Mucosa of stomach (tissue), 1 donor: Measurements from ENCODE around the gene APOBEC4.
"Not testable (repeated sequence)": the region's sequence is repeated elsewhere in the genome, so short reads cannot be mapped to it uniquely, and the experiment has no call there.

Source experiments
- H3K27me3 ChIP-seq: one replicate; pipeline ENCODE4 v1.7.0; 2013; ENCODE audit warnings: mild to moderate bottlenecking, low read length; ENCODE audit not compliant: control insufficient read depth, insufficient read depth
- H3K36me3 ChIP-seq: one replicate; pipeline ENCODE4 v1.7.0; 2013; ENCODE audit warnings: low read length; ENCODE audit not compliant: control insufficient read depth, insufficient read depth
- H3K4me1 ChIP-seq: one replicate; pipeline ENCODE4 v1.7.0; 2013; ENCODE audit warnings: mild to moderate bottlenecking, low read length; ENCODE audit not compliant: control insufficient read depth, insufficient read depth
- H3K4me3 ChIP-seq: one replicate; pipeline ENCODE4 v1.7.0; 2013; ENCODE audit warnings: low read length
- H3K9ac ChIP-seq: one replicate; pipeline ENCODE4 v1.7.0; 2013; ENCODE audit warnings: mild to moderate bottlenecking, low read length, moderate library complexity
- H3K9me3 ChIP-seq: one replicate; pipeline ENCODE4 v1.7.0; 2013; ENCODE audit warnings: mild to moderate bottlenecking, low read length, moderate library complexity; ENCODE audit not compliant: control insufficient read depth
- donor health status: Pancreatic carcinoma.

Gene APOBEC4

GRCh38 chr1:183626236-183626635 lies 26.9 kb downstream of the APOBEC4 start:
- H3K9me3 ChIP-seq, H3K4me1 ChIP-seq, H3K36me3 ChIP-seq, H3K9ac ChIP-seq, H3K27me3 ChIP-seq, H3K4me3 ChIP-seq: not testable (repeated sequence)

- H3K4me1 ChIP-seq = no peaks in the 10 kb centered on the region
- no peak overlapping the region for H3K4me3 ChIP-seq
- H3K9ac ChIP-seq = no peak overlapping the region
- no peaks in the 10 kb centered on the region for H3K27me3 ChIP-seq
- H3K36me3 ChIP-seq = peaks cover 9% of the 10 kb centered on the region
- no peaks in the 10 kb centered on the region for H3K9me3 ChIP-seq
Measured at GRCh38 chr1:183622884-183623785, 30.0 kb downstream of the APOBEC4 start.

- Histone ChIP-seq H3K9ac (no peak overlapping the region), H3K4me3 (no peak overlapping the region), H3K9me3 (no peaks in the 10 kb centered on the region), H3K27me3 (no peaks in the 10 kb centered on the region), H3K36me3 (peaks cover 9% of the 10 kb centered on the region), H3K4me1 (no peaks in the 10 kb centered on the region)
Measured at GRCh38 chr1:183622013-183622412, 31.1 kb downstream of the APOBEC4 start.

GRCh38 chr1:183620311-183620710 lies 32.8 kb downstream of the APOBEC4 start:
- Histone ChIP-seq H3K4me3 (no peak overlapping the region), H3K9me3 (no peaks in the 10 kb centered on the region), H3K27me3 (no peaks in the 10 kb centered on the region), H3K36me3 (peaks cover 3% of the 10 kb centered on the region), H3K9ac (no peak overlapping the region), H3K4me1 (no peaks in the 10 kb centered on the region)

GRCh38 chr1:183619781-183620180 lies 33.3 kb downstream of the APOBEC4 start:
- H3K9ac ChIP-seq = no peak overlapping the region
- no peak overlapping the region for H3K4me3 ChIP-seq
- no peaks in the 10 kb centered on the region for H3K9me3 ChIP-seq
- no peaks in the 10 kb centered on the region for H3K4me1 ChIP-seq
- H3K36me3 ChIP-seq = peaks cover 3% of the 10 kb centered on the region
- H3K27me3 ChIP-seq = no peaks in the 10 kb centered on the region

GRCh38 chr1:183618202-183618601 lies 34.9 kb downstream of the APOBEC4 start:
- H3K4me3 ChIP-seq, H3K27me3 ChIP-seq, H3K9me3 ChIP-seq, H3K36me3 ChIP-seq, H3K9ac ChIP-seq, H3K4me1 ChIP-seq: not testable (repeated sequence)

GRCh38 chr1:183612975-183613374 lies 40.1 kb downstream of the APOBEC4 start:
- not testable (repeated sequence) for H3K4me3 ChIP-seq, H3K27me3 ChIP-seq, H3K9me3 ChIP-seq, H3K4me1 ChIP-seq, H3K36me3 ChIP-seq, H3K9ac ChIP-seq

GRCh38 chr1:183612407-183612806 lies 40.7 kb downstream of the APOBEC4 start:
- no peaks in the 10 kb centered on the region for H3K27me3 ChIP-seq
- no peak overlapping the region for H3K4me3 ChIP-seq
- H3K9me3 ChIP-seq = no peaks in the 10 kb centered on the region
- H3K4me1 ChIP-seq = no peaks in the 10 kb centered on the region
- no peak overlapping the region for H3K9ac ChIP-seq
- H3K36me3 ChIP-seq = no peaks in the 10 kb centered on the region

- H3K9ac ChIP-seq = no peak overlapping the region
- H3K4me3 ChIP-seq = no peak overlapping the region
- H3K4me1 ChIP-seq = no peaks in the 10 kb centered on the region
- no peaks in the 10 kb centered on the region for H3K27me3 ChIP-seq
- no peaks in the 10 kb centered on the region for H3K9me3 ChIP-seq
- H3K36me3 ChIP-seq = no peaks in the 10 kb centered on the region
Measured at GRCh38 chr1:183611021-183611420, 42.1 kb downstream of the APOBEC4 start.

- no peak overlapping the region for H3K9ac ChIP-seq
- no peak overlapping the region for H3K4me3 ChIP-seq
- no peaks in the 10 kb centered on the region for H3K4me1 ChIP-seq
- no peaks in the 10 kb centered on the region for H3K9me3 ChIP-seq
- H3K27me3 ChIP-seq = no peaks in the 10 kb centered on the region
- H3K36me3 ChIP-seq = no peaks in the 10 kb centered on the region
Measured at GRCh38 chr1:183609759-183610452, 43.2 kb downstream of the APOBEC4 start.

- H3K27me3 ChIP-seq = no peaks in the 10 kb centered on the region
- H3K4me1 ChIP-seq = no peaks in the 10 kb centered on the region
- H3K9ac ChIP-seq = no peak overlapping the region
- no peaks in the 10 kb centered on the region for H3K36me3 ChIP-seq
- H3K4me3 ChIP-seq = no peak overlapping the region
- H3K9me3 ChIP-seq = no peaks in the 10 kb centered on the region
Measured at GRCh38 chr1:183609313-183609712, 43.8 kb downstream of the APOBEC4 start.

- Histone ChIP-seq H3K4me1 (no peaks in the 10 kb centered on the region), H3K4me3 (no peak overlapping the region), H3K9ac (no peak overlapping the region), H3K9me3 (no peaks in the 10 kb centered on the region), H3K36me3 (no peaks in the 10 kb centered on the region), H3K27me3 (no peaks in the 10 kb centered on the region)
Measured at GRCh38 chr1:183607322-183607980, 45.7 kb downstream of the APOBEC4 start.
